HepG2 (cell line): ENCODE data around the gene RPS6KA2. TPM values are rescaled to one million over a fixed set of nuclear protein-coding genes. Genes with fewer than 3 reads are reported as not detected.
A peak's percentile ranks its signal among the peaks of the same experiment; 100 is the strongest.

Experiments
- ATF3 ChIP-seq: sonication (generic); formaldehyde crosslinking; IDR thresholded peaks from 2 replicates; pipeline ENCODE4 v1.4.0; 2020; ENCODE audit warnings: missing genetic modification reagents
- GTF2F1 ChIP-seq: fragments of 150-350 bp; IDR thresholded peaks from 2 replicates; pipeline ENCODE4 v1.6.1; 2014; ENCODE audit warnings: low read length
- HOXA7 ChIP-seq: sonication (generic); formaldehyde crosslinking; IDR thresholded peaks from 2 replicates; pipeline ENCODE4 v1.8.1; 2022; ENCODE audit warnings: mild to moderate bottlenecking, missing genetic modification reagents, moderate library complexity
- KDM1A ChIP-seq: IDR thresholded peaks from 2 replicates; pipeline ENCODE4 v1.6.1; 2016; ENCODE audit warnings: missing compliant biosample characterization
- MNT ChIP-seq: fragments of 450-650 bp; IDR thresholded peaks from 2 replicates; pipeline ENCODE4 v1.6.1; 2016
- NPAS2 ChIP-seq: sonication (generic); formaldehyde crosslinking; IDR thresholded peaks from 2 replicates; pipeline ENCODE4 v1.8.0; 2022; ENCODE audit warnings: mild to moderate bottlenecking, missing genetic modification reagents, borderline replicate concordance
- PLSCR1 ChIP-seq: sonication (generic); formaldehyde crosslinking; IDR thresholded peaks from 2 replicates; pipeline ENCODE4 v1.5.0; 2020; ENCODE audit warnings: missing genetic modification reagents, mild to moderate bottlenecking, borderline replicate concordance
- SALL1 ChIP-seq: sonication (generic); formaldehyde crosslinking; IDR thresholded peaks from 2 replicates; pipeline ENCODE4 v1.8.0; 2022; ENCODE audit warnings: mild to moderate bottlenecking, missing genetic modification reagents
- SNAPC5 ChIP-seq: sonication (generic); formaldehyde crosslinking; IDR thresholded peaks from 2 replicates; pipeline ENCODE4 v1.8.1; 2023; ENCODE audit warnings: mild to moderate bottlenecking, missing genetic modification reagents, borderline replicate concordance
- TAF15 ChIP-seq: fragments of 200-400 bp; formaldehyde crosslinking; IDR thresholded peaks from one replicate; pipeline ENCODE4 v1.6.1; 2018; ENCODE audit warnings: mild to moderate bottlenecking, low read depth, low read length; ENCODE audit not compliant: poor library complexity, severe bottlenecking
- USF2 ChIP-seq, 2 experiments: sonication (generic) in 1 of 2; formaldehyde crosslinking in 1 of 2; IDR thresholded peaks; 2 replicates each; pipeline versions ENCODE4 v1.5.1 to v1.6.1; 2011 to 2020; ENCODE audit warnings: borderline replicate concordance in 1 of 2, low read depth in 1 of 2, low read length in 1 of 2, mild to moderate bottlenecking in 1 of 2, missing genetic modification reagents in 1 of 2, moderate library complexity in 1 of 2
- ZHX1 ChIP-seq: sonication (generic); formaldehyde crosslinking; IDR thresholded peaks from 2 replicates; pipeline ENCODE4 v1.8.1; 2022; ENCODE audit warnings: low read depth, mild to moderate bottlenecking, missing genetic modification reagents
- ZNF777 ChIP-seq: sonication (generic); formaldehyde crosslinking; IDR thresholded peaks from 2 replicates; pipeline ENCODE4 v1.4.0; 2020; ENCODE audit warnings: missing genetic modification reagents
- ZNF878 ChIP-seq: sonication (generic); formaldehyde crosslinking; IDR thresholded peaks from 2 replicates; pipeline ENCODE4 v1.8.1; 2023; ENCODE audit warnings: mild to moderate bottlenecking, missing genetic modification reagents, moderate library complexity
- ZNF883 ChIP-seq: sonication (generic); formaldehyde crosslinking; IDR thresholded peaks from 2 replicates; pipeline ENCODE4 v1.5.1; 2020; ENCODE audit warnings: mild to moderate bottlenecking, missing genetic modification reagents; ENCODE audit errors: not compliant biosample characterization
- polyA plus RNA-seq, 8 experiments: library from polyadenylated mRNA; depleted of rRNA in 3 of 8; stranded (reverse) in 7 of 8; unstranded in 1 of 8; fragments of >200 nt; fragmentation: Illumina TruSeq in 4 of 8; extraction: Trizol in 4 of 8; gene quantifications; 2 replicates each; pipeline versions ENCODE4 v1.2.1 to v1.2.3, GENCODE V29; 2011 to 2016; ENCODE audit warnings: low read depth in 4 of 8, missing spikeins in 1 of 8, mixed read lengths in 1 of 8; ENCODE audit not compliant: insufficient read depth in 1 of 8
- total RNA-seq, 5 experiments: library from RNA; depleted of rRNA; stranded (reverse); fragments of >200 nt; fragmentation: Illumina TruSeq; extraction: Trizol; gene quantifications; 2 replicates each; pipeline ENCODE4 v1.2.3, GENCODE V29; 2016; ENCODE audit warnings: low read depth in 1 of 5

Gene RPS6KA2
- total and polyA plus RNA-seq, 2 of the 13 experiments (the other 11 are each of a cell fraction or from before 2014, with no cell fraction given), result 0.22 to 0.38 TPM

GRCh38 chr6:166408936-166409755, 217.9 kb downstream of the RPS6KA2 start (continued):
- no peak for TF ChIP-seq ZNF883 (CRISPR knock-in tag)
- no peak for TF ChIP-seq TAF15
- 0 out of 2 replicates have a peak, but pooled peaks have one; percentile 2 for TF ChIP-seq USF2 (IDR thresholded peaks at IDR 0.05; ENCODE audit: low read depth, low read length)
- no peak for TF ChIP-seq USF2 (CRISPR knock-in tag; IDR thresholded peaks at IDR 0.05; ENCODE audit: borderline replicate concordance)
- TF ChIP-seq HOXA7 (CRISPR knock-in tag), result 0 out of 2 replicates have a peak, but pooled peaks have one; percentile 53
- no peak for TF ChIP-seq ZNF777
- TF ChIP-seq MNT, result peak; percentile 96
- TF ChIP-seq ZNF878 (CRISPR knock-in tag), result no peak
- TF ChIP-seq KDM1A (CRISPR knock-in tag), result no peak
- no peak for TF ChIP-seq PLSCR1 (CRISPR knock-in tag)
- TF ChIP-seq ZHX1 (CRISPR knock-in tag), result 0 out of 2 replicates have a peak, but pooled peaks have one; percentile 33
- TF ChIP-seq GTF2F1, result no peak
- peak; percentile 82 for TF ChIP-seq SALL1 (CRISPR knock-in tag)
- no peak for TF ChIP-seq ATF3 (CRISPR knock-in tag)
- TF ChIP-seq NPAS2, result no peak
- TF ChIP-seq SNAPC5 (CRISPR knock-in tag), result no peak
